GM18499 (cell line): ENCODE measurements around the gene IGSF22.
A peak's percentile ranks its signal among the peaks of the same experiment; 100 is the strongest.

Experiments used
- ATAC-seq: cut with Tn5 transposase; IDR thresholded peaks from one replicate; pipeline ENCODE4 v1.9.1; 2021; ENCODE audit warnings: moderate number of reproducible peaks; ENCODE audit not compliant: insufficient read depth, unreplicated experiment

The IGSF22 gene

GRCh38 chr11:18726040-18726439, at the start of gene IGSF22:
TSS of gene IGSF22 (minus strand) at chr11:18726188. CDS start at chr11:18724236, 1,952 bp downstream.
- ATAC-seq = no peak

- ATAC-seq = no peak
Measured at GRCh38 chr11:18774801-18775200, 48.8 kb upstream of the IGSF22 start.

- no peak for ATAC-seq
Measured at GRCh38 chr11:18773681-18774080, 47.7 kb upstream of the IGSF22 start.

- no peak for ATAC-seq
Measured at GRCh38 chr11:18773104-18773503, 47.1 kb upstream of the IGSF22 start.

GRCh38 chr11:18772211-18772610, 46.2 kb upstream of the IGSF22 start:
- ATAC-seq = no peak

GRCh38 chr11:18771266-18772035, 45.5 kb upstream of the IGSF22 start:
- ATAC-seq = no peak

GRCh38 chr11:18770479-18771125, 44.6 kb upstream of the IGSF22 start:
- no peak for ATAC-seq

- ATAC-seq = no peak
Measured at GRCh38 chr11:18769802-18770456, 43.9 kb upstream of the IGSF22 start.

- ATAC-seq = no peak
Measured at GRCh38 chr11:18768978-18769377, 43.0 kb upstream of the IGSF22 start.

GRCh38 chr11:18768472-18768901, 42.5 kb upstream of the IGSF22 start:
- peak; percentile 87 for ATAC-seq

- ATAC-seq = no peak
Measured at GRCh38 chr11:18766015-18766414, 40.0 kb upstream of the IGSF22 start.

GRCh38 chr11:18765554-18765953, 39.6 kb upstream of the IGSF22 start:
- ATAC-seq = no peak

- ATAC-seq = no peak
Measured at GRCh38 chr11:18761741-18762140, 35.8 kb upstream of the IGSF22 start.

GRCh38 chr11:18761144-18761543, 35.2 kb upstream of the IGSF22 start:
- ATAC-seq = no peak

GRCh38 chr11:18757811-18758210, 31.8 kb upstream of the IGSF22 start:
- no peak for ATAC-seq

- no peak for ATAC-seq
Measured at GRCh38 chr11:18756889-18757288, 30.9 kb upstream of the IGSF22 start.

GRCh38 chr11:18754308-18754707, 28.3 kb upstream of the IGSF22 start:
- ATAC-seq = no peak

GRCh38 chr11:18752502-18752901, 26.5 kb upstream of the IGSF22 start:
- ATAC-seq = no peak

GRCh38 chr11:18750944-18751343, 25.0 kb upstream of the IGSF22 start:
- no peak for ATAC-seq

- ATAC-seq = no peak
Measured at GRCh38 chr11:18749681-18750319, 23.8 kb upstream of the IGSF22 start.
